ENCODE results near the gene HOXA6.

HOXA6 gene

DNA sequence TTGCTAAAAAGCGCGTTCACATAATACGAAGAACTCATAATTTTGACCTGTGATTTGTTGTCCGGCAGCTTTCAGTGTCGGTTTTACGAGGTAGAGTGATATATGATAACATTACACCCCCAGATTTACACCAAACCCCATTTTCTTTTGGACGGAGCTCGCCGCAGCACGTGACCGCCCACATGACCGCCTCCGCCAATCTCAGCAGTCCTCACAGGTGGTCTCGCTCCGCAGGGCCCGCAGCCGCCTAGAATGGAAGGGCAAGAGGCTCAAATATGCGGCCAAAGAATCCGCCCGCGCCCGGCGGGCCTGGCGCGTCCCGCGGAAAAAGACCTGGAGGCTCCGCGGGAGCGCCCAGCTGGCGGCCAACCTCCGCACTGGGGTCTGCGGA, 8.9 kb upstream of the HOXA6 start, which contains the start of gene HOXA7:
Gene HOXA7 (minus strand): TSS at position 168 of the 391 bp plus-strand sequence. CDS start 130 bp downstream, at position 38.
- Histone ChIP-seq H3K27me3 (ENCODE audit: insufficient read depth, low read length, poor library complexity) (no peaks in the 10 kb centered on the region), H4K20me1 (ENCODE audit: insufficient read depth, low read length) (no peaks in the 10 kb centered on the region), H3K4me2 (ENCODE audit: insufficient read depth, low read length) (peak within 1 kb of the TSS; percentile 74), H3K36me3 (ENCODE audit: insufficient read depth, low read length) (no peaks in the 10 kb centered on the region), H3K27ac (ENCODE audit: low read length) (peak within 1 kb of the TSS; percentile 91), H3K9ac (ENCODE audit: low read depth, low read length) (peak within 1 kb of the TSS; percentile 86), H3K79me2 (ENCODE audit: insufficient read depth, low read length) (peaks cover 9% of the 10 kb centered on the region), H3K4me1 (ENCODE audit: insufficient read depth, low read length) (peaks cover 36% of the 10 kb centered on the region), H3K4me3 (ENCODE audit: low read depth in 1 of 2, low read length in 2 of 2) (peak within 1 kb of the TSS; percentile 46 to 70), H2AFZ (ENCODE audit: low read depth, low read length) (peak within 1 kb of the TSS; percentile 92), H3K9me3 (ENCODE audit: insufficient read depth, low read length, severe bottlenecking) (no peaks in the 10 kb centered on the region)
- peak; percentile 76 for DNase-seq
- TF ChIP-seq EZH2 (IDR thresholded peaks at IDR 0.05; ENCODE audit: borderline replicate concordance, low read depth, low read length, severe bottlenecking) = no peak
- TF ChIP-seq, protein P1, sequence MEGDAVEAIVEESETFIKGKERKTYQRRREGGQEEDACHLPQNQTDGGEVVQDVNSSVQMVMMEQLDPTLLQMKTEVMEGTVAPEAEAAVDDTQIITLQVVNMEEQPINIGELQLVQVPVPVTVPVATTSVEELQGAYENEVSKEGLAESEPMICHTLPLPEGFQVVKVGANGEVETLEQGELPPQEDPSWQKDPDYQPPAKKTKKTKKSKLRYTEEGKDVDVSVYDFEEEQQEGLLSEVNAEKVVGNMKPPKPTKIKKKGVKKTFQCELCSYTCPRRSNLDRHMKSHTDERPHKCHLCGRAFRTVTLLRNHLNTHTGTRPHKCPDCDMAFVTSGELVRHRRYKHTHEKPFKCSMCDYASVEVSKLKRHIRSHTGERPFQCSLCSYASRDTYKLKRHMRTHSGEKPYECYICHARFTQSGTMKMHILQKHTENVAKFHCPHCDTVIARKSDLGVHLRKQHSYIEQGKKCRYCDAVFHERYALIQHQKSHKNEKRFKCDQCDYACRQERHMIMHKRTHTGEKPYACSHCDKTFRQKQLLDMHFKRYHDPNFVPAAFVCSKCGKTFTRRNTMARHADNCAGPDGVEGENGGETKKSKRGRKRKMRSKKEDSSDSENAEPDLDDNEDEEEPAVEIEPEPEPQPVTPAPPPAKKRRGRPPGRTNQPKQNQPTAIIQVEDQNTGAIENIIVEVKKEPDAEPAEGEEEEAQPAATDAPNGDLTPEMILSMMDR (IDR thresholded peaks at IDR 0.05; ENCODE audit: borderline replicate concordance, extremely low read depth, low read length, poor library complexity, severe bottlenecking) = no peak
- peak; percentile 72 for ATAC-seq (ENCODE audit: insufficient read depth, low read depth)

- Histone ChIP-seq H3K4me2 (ENCODE audit: insufficient read depth, low read length) (peak overlapping the region; percentile 74), H3K9me3 (ENCODE audit: insufficient read depth, low read length, severe bottlenecking) (no peaks in the 10 kb centered on the region), H3K36me3 (ENCODE audit: insufficient read depth, low read length) (no peaks in the 10 kb centered on the region), H3K79me2 (ENCODE audit: insufficient read depth, low read length) (peaks cover 9% of the 10 kb centered on the region), H3K4me3 (ENCODE audit: low read depth in 1 of 2, low read length in 2 of 2) (peak overlapping the region; percentile 46 to 70), H3K27me3 (ENCODE audit: insufficient read depth, low read length, poor library complexity) (no peaks in the 10 kb centered on the region), H3K9ac (ENCODE audit: low read depth, low read length) (peak overlapping the region; percentile 86), H2AFZ (ENCODE audit: low read depth, low read length) (peak overlapping the region; percentile 92), H4K20me1 (ENCODE audit: insufficient read depth, low read length) (no peaks in the 10 kb centered on the region), H3K27ac (ENCODE audit: low read length) (peak overlapping the region; percentile 91), H3K4me1 (ENCODE audit: insufficient read depth, low read length) (peaks cover 37% of the 10 kb centered on the region)
- ATAC-seq (ENCODE audit: insufficient read depth, low read depth) (peak; percentile 55), DNase-seq (peak; percentile 40)
- no peak for TF ChIP-seq EZH2 (IDR thresholded peaks at IDR 0.05; ENCODE audit: borderline replicate concordance, low read depth, low read length, severe bottlenecking)
- TF ChIP-seq, protein P1 (IDR thresholded peaks at IDR 0.05; ENCODE audit: borderline replicate concordance, extremely low read depth, low read length, poor library complexity, severe bottlenecking) = no peak
These were observed 8.4 kb upstream of the HOXA6 start for GRCh38 chr7:27155816-27156507.

GRCh38 chr7:27154901-27155815, 7.6 kb upstream of the HOXA6 start:
- no peak for DNase-seq
- H3K79me2 ChIP-seq (ENCODE audit: insufficient read depth, low read length) = peaks cover 14% of the 10 kb centered on the region
- peak overlapping the region; percentile 91 for H3K27ac ChIP-seq (ENCODE audit: low read length)
- H3K27me3 ChIP-seq (ENCODE audit: insufficient read depth, low read length, poor library complexity) = no peaks in the 10 kb centered on the region
- no peak for TF ChIP-seq EZH2 (IDR thresholded peaks at IDR 0.05; ENCODE audit: borderline replicate concordance, low read depth, low read length, severe bottlenecking)
- TF ChIP-seq, protein P1 (IDR thresholded peaks at IDR 0.05; ENCODE audit: borderline replicate concordance, extremely low read depth, low read length, poor library complexity, severe bottlenecking) = no peak
- H3K4me1 ChIP-seq (ENCODE audit: insufficient read depth, low read length) = peaks cover 29% of the 10 kb centered on the region
- H3K4me3 ChIP-seq (ENCODE audit: low read depth in 1 of 2, low read length in 2 of 2) = peak overlapping the region; percentile 46 to 70
- no peaks in the 10 kb centered on the region for H4K20me1 ChIP-seq (ENCODE audit: insufficient read depth, low read length)
- peak overlapping the region; percentile 74 for H3K4me2 ChIP-seq (ENCODE audit: insufficient read depth, low read length)
- peak overlapping the region; percentile 86 for H3K9ac ChIP-seq (ENCODE audit: low read depth, low read length)
- peak overlapping the region; percentile 92 for H2AFZ ChIP-seq (ENCODE audit: low read depth, low read length)
- no peaks in the 10 kb centered on the region for H3K36me3 ChIP-seq (ENCODE audit: insufficient read depth, low read length)
- H3K9me3 ChIP-seq (ENCODE audit: insufficient read depth, low read length, severe bottlenecking) = no peaks in the 10 kb centered on the region
- ATAC-seq (ENCODE audit: insufficient read depth, low read depth) = no peak

Measured in DND-41 (cell line).